Heart left ventricle (tissue), 16 donors: ENCODE data around the gene GREB1. TPM values are rescaled to one million over a fixed set of nuclear protein-coding genes. Genes with fewer than 3 reads are reported as not detected.

Source experiments
- ATAC-seq, 4 donors: fragments of 200-7000 bp; cut with Tn5 transposase; one replicate each; pipeline ENCODE4 v1.9.1; 2020 to 2022; ENCODE audit warnings: moderate library complexity in 4 of 4, mild to moderate bottlenecking in 3 of 4, moderate number of reproducible peaks in 1 of 4
- DNase-seq, 5 donors: peaks; one replicate each; pipeline ENCODE4 v3.0.0-alpha.2; 2020
- H3K27ac ChIP-seq, 12 donors: fragments of 200-600 bp; sonication (generic) in 4 of 12; one replicate each; pipeline versions ENCODE4 v1.5.0 to v1.8.0; 2016 to 2022; ENCODE audit warnings: mild to moderate bottlenecking in 2 of 12
- H3K27me3 ChIP-seq, 9 donors: fragments of 200-600 bp; sonication (generic) in 2 of 9; one replicate each; pipeline versions ENCODE4 v1.5.1 to v1.8.0; 2016 to 2022; ENCODE audit warnings: mild to moderate bottlenecking in 3 of 9
- H3K36me3 ChIP-seq, 9 donors: fragments of 200-600 bp; sonication (generic) in 2 of 9; one replicate each; pipeline versions ENCODE4 v1.5.0 to v1.8.0; 2018 to 2022; ENCODE audit warnings: mild to moderate bottlenecking in 2 of 9
- H3K4me1 ChIP-seq, 12 donors: fragments of 200-600 bp; sonication (generic) in 4 of 12; one replicate each; pipeline versions ENCODE4 v1.5.0 to v1.8.0; 2016 to 2022; ENCODE audit warnings: mild to moderate bottlenecking in 3 of 12
- H3K4me3 ChIP-seq, 12 donors: fragments of 200-600 bp; sonication (generic) in 4 of 12; one replicate each; pipeline versions ENCODE4 v1.5.0 to v1.8.0; 2017 to 2022; ENCODE audit warnings: mild to moderate bottlenecking in 9 of 12, moderate library complexity in 4 of 12
- H3K9me3 ChIP-seq, 12 donors: fragments of 200-600 bp; sonication (generic) in 4 of 12; one replicate each; pipeline versions ENCODE4 v1.5.0 to v1.8.0; 2016 to 2022; ENCODE audit warnings: mild to moderate bottlenecking in 1 of 12
- POLR2A ChIP-seq, 2 donors: fragments of 450-650 bp; IDR thresholded peaks; one replicate each; pipeline ENCODE4 v1.6.1; 2017; ENCODE audit warnings: antibody characterized with exemption in 2 of 2, mild to moderate bottlenecking in 2 of 2, moderate library complexity in 2 of 2
- WGBS, 4 donors: extraction: QIAGEN DNeasy Blood & Tissue Kit in 2 of 4; methylation state at CpG; one replicate each; pipeline versions ENCODE4 v1.1.5 to v1.1.7; 2013 to 2018; 5-methylcytosine and 5-hydroxymethylcytosine counted together
- intact Hi-C, 10 donors: fragments of 100-400 bp; cut with DNase I; formaldehyde crosslinking; loops; one replicate each; pipeline versions ENCODE4 v1.11.1 to v1.14.2; 2022
- long read RNA-seq, 3 donors: library from polyadenylated mRNA; unstranded; transcript quantifications; one replicate each; pipeline ENCODE4 v2.0.0, GENCODE V29; 2020 to 2021
- polyA plus RNA-seq, 2 donors: library from polyadenylated mRNA; stranded (reverse); fragments of 200-250 nt; gene quantifications; one replicate each; pipeline ENCODE4 v1.2.3, GENCODE V29; 2013
- total RNA-seq, 9 donors: library from RNA; depleted of rRNA in 2 of 9; stranded (reverse); fragments of >200 nt in 2 of 9; fragmentation: NEBNext Ultra II Directional in 3 of 9; extraction: Animal tissue kit (Norgen Biotek cat#: 25700) in 3 of 9; gene quantifications; one replicate each; pipeline versions ENCODE4 v1.1.0 to v1.2.4, GENCODE V29; 2016 to 2023
- TF ChIP-seq, protein P1 (sequence below), 12 donors: fragments of 200-600 bp; sonication (generic) in 4 of 12; IDR thresholded peaks; one replicate each; pipeline versions ENCODE4 v1.5.0 to v1.8.0; 2018 to 2022; ENCODE audit warnings: antibody characterized with exemption in 12 of 12, mild to moderate bottlenecking in 5 of 12
- donor health status: ischemic (EF 13 %, LVEDD 7.1; RV severe dilation, severe dysfunction).
- donor health status: healthy with polysubstance abuse.
- donor health status: DM: no; HTN: yes; CAD: no.
- donor health status: DM: no; HTN: no; CAD: no.
- donor health status: ischemic (EF 25% LVEDD 6.9; RV normal size, moderate dysfunction).
- donor health status: ischemic (EF 25% LVEDD 5.7; RV mildly dilated, moderate dysfunction).
- donor health status: healthy.
- donor health status: DM: yes; HTN: yes; CAD: no.
- donor health status: ischemic (EF 35%, LVEDD 5.7; RV mildly dilated, moderate dysfunction).
- donor health status: nonischemic (EF 11% LVEDD 7.7; RV severe dilation, severe dysfunction).
- donor health status: DM: yes; HTN: yes; CAD: no.
- donor health status: PGD.
- donor health status: ischemic (EF 29% LVEDD 5.4; RV normal size, mild dysfunction).
- donor health status: nonischemic (EF 23%, LVEDD 6.1; RV moderate dilation, normal function).

Gene GREB1, protein sequence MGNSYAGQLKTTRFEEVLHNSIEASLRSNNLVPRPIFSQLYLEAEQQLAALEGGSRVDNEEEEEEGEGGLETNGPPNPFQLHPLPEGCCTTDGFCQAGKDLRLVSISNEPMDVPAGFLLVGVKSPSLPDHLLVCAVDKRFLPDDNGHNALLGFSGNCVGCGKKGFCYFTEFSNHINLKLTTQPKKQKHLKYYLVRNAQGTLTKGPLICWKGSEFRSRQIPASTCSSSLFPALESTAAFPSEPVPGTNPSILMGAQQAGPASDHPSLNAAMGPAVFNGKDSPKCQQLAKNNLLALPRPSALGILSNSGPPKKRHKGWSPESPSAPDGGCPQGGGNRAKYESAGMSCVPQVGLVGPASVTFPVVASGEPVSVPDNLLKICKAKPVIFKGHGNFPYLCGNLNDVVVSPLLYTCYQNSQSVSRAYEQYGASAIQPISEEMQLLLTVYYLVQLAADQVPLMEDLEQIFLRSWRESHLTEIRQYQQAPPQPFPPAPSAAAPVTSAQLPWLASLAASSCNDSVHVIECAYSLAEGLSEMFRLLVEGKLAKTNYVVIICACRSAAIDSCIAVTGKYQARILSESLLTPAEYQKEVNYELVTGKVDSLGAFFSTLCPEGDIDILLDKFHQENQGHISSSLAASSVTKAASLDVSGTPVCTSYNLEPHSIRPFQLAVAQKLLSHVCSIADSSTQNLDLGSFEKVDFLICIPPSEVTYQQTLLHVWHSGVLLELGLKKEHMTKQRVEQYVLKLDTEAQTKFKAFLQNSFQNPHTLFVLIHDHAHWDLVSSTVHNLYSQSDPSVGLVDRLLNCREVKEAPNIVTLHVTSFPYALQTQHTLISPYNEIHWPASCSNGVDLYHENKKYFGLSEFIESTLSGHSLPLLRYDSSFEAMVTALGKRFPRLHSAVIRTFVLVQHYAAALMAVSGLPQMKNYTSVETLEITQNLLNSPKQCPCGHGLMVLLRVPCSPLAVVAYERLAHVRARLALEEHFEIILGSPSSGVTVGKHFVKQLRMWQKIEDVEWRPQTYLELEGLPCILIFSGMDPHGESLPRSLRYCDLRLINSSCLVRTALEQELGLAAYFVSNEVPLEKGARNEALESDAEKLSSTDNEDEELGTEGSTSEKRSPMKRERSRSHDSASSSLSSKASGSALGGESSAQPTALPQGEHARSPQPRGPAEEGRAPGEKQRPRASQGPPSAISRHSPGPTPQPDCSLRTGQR (N-terminal part only)
- total RNA-seq (10 to 100 TPM in 1 of 9 donors, 1 to 10 TPM in 8; 3.1 to 11.5 (median 5.7) TPM), polyA plus RNA-seq (1 to 10 TPM; 1.4 to 4.0 TPM)
- long read RNA-seq, donor 1, partial matches to known transcripts: 2 of 5 reads
- long read RNA-seq, donor 1, other reads (novel, unspliced or antisense): 3 of 5 reads
- long read RNA-seq, donor 2, partial matches to known transcripts: 0 of 1 reads
- long read RNA-seq, donor 2, other reads (novel, unspliced or antisense): 1 of 1 reads
- long read RNA-seq, donor 3, partial matches to known transcripts: 1 of 4 reads
- long read RNA-seq, donor 3, other reads (novel, unspliced or antisense): 3 of 4 reads

DNA sequence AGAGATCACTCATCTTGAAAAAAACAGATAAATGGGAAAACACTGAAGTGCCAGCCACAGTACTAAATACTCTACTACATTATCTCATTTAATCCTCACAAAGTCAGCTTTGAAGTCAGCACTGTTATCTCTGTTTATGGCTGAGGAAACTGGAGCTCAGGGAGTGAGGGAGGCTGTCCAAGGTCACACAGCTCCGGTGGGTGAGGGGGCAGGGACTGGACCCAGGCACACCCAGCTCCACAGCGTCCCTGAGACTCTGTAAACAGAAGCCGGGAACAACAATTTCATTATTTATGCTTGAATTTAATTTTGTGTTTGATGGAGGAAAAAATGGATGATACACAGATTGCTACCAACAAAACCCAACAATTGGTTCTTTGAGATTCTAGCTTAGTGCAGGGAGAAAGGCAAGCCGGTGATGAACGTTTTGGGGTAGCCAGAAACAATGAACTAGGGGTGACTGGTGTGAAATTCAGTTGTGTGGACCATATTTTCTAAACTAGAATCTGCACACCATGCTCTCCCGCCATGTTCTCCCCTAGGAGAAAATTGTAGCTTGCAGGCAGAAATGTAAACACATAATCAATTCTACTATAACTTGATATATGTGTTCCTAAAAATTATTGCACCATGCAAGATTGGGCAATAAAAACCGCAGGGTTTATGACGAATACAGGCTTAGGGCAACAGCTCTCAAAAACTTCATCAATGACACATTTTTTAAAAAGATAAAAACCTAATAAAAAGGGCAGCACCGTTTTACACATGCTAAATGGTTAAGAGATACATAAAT lies at the start of gene GREB1:
GREB1 (plus strand) TSS at position 768 of the 793 bp plus-strand sequence. CDS start 22,570 bp downstream, outside the sequence.
- ATAC-seq: no peak
- intact Hi-C loops: no loop called here
- no peak within 1 kb of the TSS for H3K27ac ChIP-seq
- TF ChIP-seq, protein P1, sequence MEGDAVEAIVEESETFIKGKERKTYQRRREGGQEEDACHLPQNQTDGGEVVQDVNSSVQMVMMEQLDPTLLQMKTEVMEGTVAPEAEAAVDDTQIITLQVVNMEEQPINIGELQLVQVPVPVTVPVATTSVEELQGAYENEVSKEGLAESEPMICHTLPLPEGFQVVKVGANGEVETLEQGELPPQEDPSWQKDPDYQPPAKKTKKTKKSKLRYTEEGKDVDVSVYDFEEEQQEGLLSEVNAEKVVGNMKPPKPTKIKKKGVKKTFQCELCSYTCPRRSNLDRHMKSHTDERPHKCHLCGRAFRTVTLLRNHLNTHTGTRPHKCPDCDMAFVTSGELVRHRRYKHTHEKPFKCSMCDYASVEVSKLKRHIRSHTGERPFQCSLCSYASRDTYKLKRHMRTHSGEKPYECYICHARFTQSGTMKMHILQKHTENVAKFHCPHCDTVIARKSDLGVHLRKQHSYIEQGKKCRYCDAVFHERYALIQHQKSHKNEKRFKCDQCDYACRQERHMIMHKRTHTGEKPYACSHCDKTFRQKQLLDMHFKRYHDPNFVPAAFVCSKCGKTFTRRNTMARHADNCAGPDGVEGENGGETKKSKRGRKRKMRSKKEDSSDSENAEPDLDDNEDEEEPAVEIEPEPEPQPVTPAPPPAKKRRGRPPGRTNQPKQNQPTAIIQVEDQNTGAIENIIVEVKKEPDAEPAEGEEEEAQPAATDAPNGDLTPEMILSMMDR (IDR thresholded peaks at IDR 0.05): no peak
- TF ChIP-seq POLR2A (IDR thresholded peaks at IDR 0.05): no peak
- no peak within 1 kb of the TSS for H3K4me3 ChIP-seq
- peaks cover 0 to 18% (median 0%) of the 10 kb centered on the region in 9 donors for H3K27me3 ChIP-seq
- no peaks in the 10 kb centered on the region for H3K9me3 ChIP-seq
- no peaks in the 10 kb centered on the region for H3K4me1 ChIP-seq
- DNase-seq: no peak
- 61 to 80% (median 73%) methylated on average over 9 of the region's 9 CpGs for WGBS, 4 donors
- no peaks in the 10 kb centered on the region for H3K36me3 ChIP-seq

DNA sequence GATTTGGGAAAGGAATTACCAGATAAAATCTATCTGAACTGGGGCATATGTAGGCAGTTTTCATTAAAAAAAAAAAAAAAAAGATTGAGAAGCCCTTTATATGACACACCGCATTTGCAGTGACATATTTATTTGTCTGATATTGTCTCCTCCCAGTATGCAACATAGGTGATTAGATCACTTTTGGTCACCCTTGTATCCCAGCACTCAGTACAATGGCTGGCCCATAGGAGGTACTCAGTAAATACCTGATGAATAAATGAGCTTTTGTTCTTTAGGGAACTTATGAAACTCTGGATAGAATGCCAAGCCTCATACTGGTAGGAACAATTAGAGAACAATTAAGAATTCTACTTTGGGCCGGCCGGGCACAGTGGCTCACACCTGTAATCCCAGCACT lies 45.0 kb upstream of the GREB1 start:
- peaks cover 0 to 7% (median 0%) of the 10 kb centered on the region in 12 donors for H3K4me1 ChIP-seq
- peaks cover 0 to 5% (median 0%) of the 10 kb centered on the region in 12 donors for H3K9me3 ChIP-seq
- H3K27ac ChIP-seq: no peak overlapping the region
- no peak overlapping the region for H3K4me3 ChIP-seq
- intact Hi-C loops: no loop called here
- H3K36me3 ChIP-seq: no peaks in the 10 kb centered on the region
- TF ChIP-seq POLR2A (IDR thresholded peaks at IDR 0.05): no peak
- DNase-seq (no peak), ATAC-seq (no peak)
- 60 to 94% (median 72%) methylated on average over 3 of the region's 3 CpGs for WGBS, 4 donors
- H3K27me3 ChIP-seq: peaks cover 0 to 26% (median 4%) of the 10 kb centered on the region in 9 donors

DNA sequence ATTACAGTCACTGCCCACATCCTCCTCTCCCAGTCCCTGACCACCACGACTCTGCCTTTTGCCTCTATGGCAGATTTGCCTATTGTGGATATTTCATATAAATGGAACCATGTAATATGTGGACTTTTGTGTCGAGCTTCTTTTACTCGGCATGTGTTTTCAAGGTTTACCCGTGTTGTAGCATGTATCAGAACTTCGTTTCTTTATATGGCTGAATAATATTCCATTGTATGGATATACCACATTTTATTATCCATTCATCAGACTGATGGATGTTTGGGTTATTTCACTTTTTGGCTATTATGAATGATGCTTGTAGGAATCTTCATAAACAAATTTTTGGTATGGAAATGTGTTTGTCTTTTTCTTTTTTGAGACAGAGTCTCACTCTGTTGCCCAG lies 43.7 kb upstream of the GREB1 start:
- Histone ChIP-seq H3K27me3 (peaks cover 0 to 13% (median 4%) of the 10 kb centered on the region in 9 donors), H3K4me3 (no peak overlapping the region), H3K27ac (no peak overlapping the region), H3K36me3 (no peaks in the 10 kb centered on the region), H3K9me3 (peaks cover 0 to 5% (median 0%) of the 10 kb centered on the region in 12 donors), H3K4me1 (no peaks in the 10 kb centered on the region)
- ATAC-seq (no peak), DNase-seq (no peak)
- TF ChIP-seq POLR2A (IDR thresholded peaks at IDR 0.05): no peak
- TF ChIP-seq, protein P1 (IDR thresholded peaks at IDR 0.05): no peak
- WGBS, 4 donors: 95% methylated on average over 5 of the region's 5 CpGs
- intact Hi-C loops: no loop called here
